A673 (cell line): Measurements from ENCODE around the gene CST6. TPM values are rescaled to one million over a fixed set of nuclear protein-coding genes. Genes with fewer than 3 reads are reported as not detected.

Source experiments
- BruUV-seq: library from RNA; stranded (reverse); fragments of 400-500 nt; replicated peaks from 2 replicates; lab custom pipeline; 2021; lab: Mats Ljungman, UMichigan
- CTCF ChIA-PET: fragments of 300-600 bp; sonication (Branson Sonifier 250); formaldehyde crosslinking; loops from one replicate; lab custom pipeline; 2022; ENCODE audit warnings: antibody characterized with exemption; lab: Charles Lee
- POLR2A ChIA-PET: fragments of 300-600 bp; sonication (Branson Sonifier 250); formaldehyde crosslinking; loops from one replicate; lab custom pipeline; 2022; ENCODE audit warnings: antibody characterized with exemption; ENCODE audit not compliant: low non-redundant PET; lab: Charles Lee
- DNase-seq: peaks from one replicate; pipeline ENCODE4 v3.0.0-alpha.2; 2015; ENCODE audit warnings: low spot score
- H3K27ac ChIP-seq: fragments of 200-600 bp; sonication (generic); 2 replicates; pipeline ENCODE4 v1.5.1; 2016; ENCODE audit warnings: mixed run types, low read depth, mild to moderate bottlenecking, mixed read lengths, antibody characterized with exemption, low read length; ENCODE audit not compliant: poor library complexity, severe bottlenecking
- H3K27me3 ChIP-seq: fragments of 200-600 bp; sonication (generic); replicated peaks from 2 replicates; pipeline ENCODE4 v1.6.1; 2017; ENCODE audit warnings: mixed run types, low read depth, mild to moderate bottlenecking, mixed read lengths, antibody characterized with exemption, low read length; ENCODE audit not compliant: insufficient read depth, poor library complexity
- H3K36me3 ChIP-seq: fragments of 200-600 bp; sonication (generic); 2 replicates; pipeline ENCODE4 v1.6.1; 2016; ENCODE audit warnings: mixed run types, mild to moderate bottlenecking, mixed read lengths, antibody characterized with exemption, low read length; ENCODE audit not compliant: insufficient read depth, poor library complexity, severe bottlenecking
- H3K4me1 ChIP-seq: fragments of 200-600 bp; sonication (generic); 2 replicates; pipeline ENCODE4 v1.6.1; 2017; ENCODE audit warnings: mixed run types, mild to moderate bottlenecking, mixed read lengths, antibody characterized with exemption, low read length; ENCODE audit not compliant: insufficient read depth, poor library complexity, severe bottlenecking
- H3K4me3 ChIP-seq: fragments of 200-600 bp; sonication (generic); 2 replicates; pipeline ENCODE4 v1.5.1; 2016; ENCODE audit warnings: low read depth, mixed run types, mild to moderate bottlenecking, mixed read lengths, low read length; ENCODE audit not compliant: poor library complexity, severe bottlenecking
- H3K9me3 ChIP-seq: fragments of 200-600 bp; sonication (generic); 2 replicates; pipeline ENCODE4 v1.6.1; 2016; ENCODE audit warnings: mixed run types, low read depth, mild to moderate bottlenecking, mixed read lengths, antibody characterized with exemption, low read length; ENCODE audit not compliant: poor library complexity, severe bottlenecking
- EZH2 ChIP-seq: fragments of 200-600 bp; sonication (generic); IDR thresholded peaks from 2 replicates; pipeline ENCODE4 v1.6.1; 2017; ENCODE audit warnings: borderline replicate concordance, low read depth, mild to moderate bottlenecking, mixed read lengths, antibody characterized with exemption, low read length; ENCODE audit not compliant: poor library complexity, severe bottlenecking
- intact Hi-C: fragments of 100-400 bp; cut with micrococcal nuclease; formaldehyde crosslinking; loops from one replicate; pipeline ENCODE4 v1.10.0; 2022; ENCODE audit not compliant: unreplicated experiment
- total RNA-seq: library from RNA; stranded (reverse); gene quantifications from 2 replicates; pipeline ENCODE4 v1.2.3, GENCODE V29; 2021
- TF ChIP-seq, protein P1 (sequence below): fragments of 300-800, 200-600 bp; sonication (generic); conservative IDR thresholded peaks from 2 replicates; pipeline ENCODE4 v1.5.1; 2017; ENCODE audit warnings: low read depth, mild to moderate bottlenecking, antibody characterized with exemption, low read length, moderate library complexity, mixed read lengths

Gene CST6
- total RNA-seq, 1 experiment from 2014 or later: 2.3 TPM

GRCh38 chr11:66004186-66004585 is 7.6 kb upstream of the CST6 start:
- Histone ChIP-seq H3K36me3 (peaks cover 32% of the 10 kb centered on the region), H3K27ac (no peak overlapping the region), H3K4me1 (peaks cover 3% of the 10 kb centered on the region), H3K27me3 (no peaks in the 10 kb centered on the region), H3K4me3 (no peak overlapping the region), H3K9me3 (no peaks in the 10 kb centered on the region)
- no peak for DNase-seq
- ChIA-PET CTCF (no interaction called here), POLR2A (no interaction called here)
- TF ChIP-seq EZH2: no peak
- TF ChIP-seq, protein P1, sequence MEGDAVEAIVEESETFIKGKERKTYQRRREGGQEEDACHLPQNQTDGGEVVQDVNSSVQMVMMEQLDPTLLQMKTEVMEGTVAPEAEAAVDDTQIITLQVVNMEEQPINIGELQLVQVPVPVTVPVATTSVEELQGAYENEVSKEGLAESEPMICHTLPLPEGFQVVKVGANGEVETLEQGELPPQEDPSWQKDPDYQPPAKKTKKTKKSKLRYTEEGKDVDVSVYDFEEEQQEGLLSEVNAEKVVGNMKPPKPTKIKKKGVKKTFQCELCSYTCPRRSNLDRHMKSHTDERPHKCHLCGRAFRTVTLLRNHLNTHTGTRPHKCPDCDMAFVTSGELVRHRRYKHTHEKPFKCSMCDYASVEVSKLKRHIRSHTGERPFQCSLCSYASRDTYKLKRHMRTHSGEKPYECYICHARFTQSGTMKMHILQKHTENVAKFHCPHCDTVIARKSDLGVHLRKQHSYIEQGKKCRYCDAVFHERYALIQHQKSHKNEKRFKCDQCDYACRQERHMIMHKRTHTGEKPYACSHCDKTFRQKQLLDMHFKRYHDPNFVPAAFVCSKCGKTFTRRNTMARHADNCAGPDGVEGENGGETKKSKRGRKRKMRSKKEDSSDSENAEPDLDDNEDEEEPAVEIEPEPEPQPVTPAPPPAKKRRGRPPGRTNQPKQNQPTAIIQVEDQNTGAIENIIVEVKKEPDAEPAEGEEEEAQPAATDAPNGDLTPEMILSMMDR: no peak
- intact Hi-C loops: loop anchor here (5.0 kb wide), 2 partner anchors 42 to 222 kb away; partner anchors contain the start of genes AP5B1 and SART1
- BruUV-seq: no TSS peak

- intact Hi-C loops: no loop called here
Measured at GRCh38 chr11:66006134-66006890, 5.5 kb upstream of the CST6 start.

GRCh38 chr11:66006891-66007176 is 5.0 kb upstream of the CST6 start:
- POLR2A ChIA-PET: no interaction called here
- Histone ChIP-seq H3K27ac (no peak overlapping the region), H3K4me3 (no peak overlapping the region), H3K27me3 (no peaks in the 10 kb centered on the region), H3K4me1 (peaks cover 3% of the 10 kb centered on the region), H3K36me3 (peaks cover 20% of the 10 kb centered on the region), H3K9me3 (no peaks in the 10 kb centered on the region)
- TF ChIP-seq EZH2: no peak
- TF ChIP-seq, protein P1: no peak
- no peak for DNase-seq
- CTCF ChIA-PET: no interaction called here
- BruUV-seq: no TSS peak
- intact Hi-C loops: no loop called here

More at GRCh38 chr11:66006134-66006890, 5.5 kb upstream of the CST6 start:
- BruUV-seq: no TSS peak
- H3K36me3 ChIP-seq: peaks cover 20% of the 10 kb centered on the region
- POLR2A ChIA-PET: no interaction called here
- no peaks in the 10 kb centered on the region for H3K9me3 ChIP-seq
- no peak for DNase-seq
- no peak overlapping the region for H3K27ac ChIP-seq
- TF ChIP-seq, protein P1: no peak
- no peak for TF ChIP-seq EZH2
- H3K27me3 ChIP-seq: no peaks in the 10 kb centered on the region
- H3K4me3 ChIP-seq: no peak overlapping the region
- H3K4me1 ChIP-seq: peaks cover 3% of the 10 kb centered on the region
- CTCF ChIA-PET: no interaction called here
